ENCODE results near the gene KIAA0753. TPM values are rescaled to one million over a fixed set of nuclear protein-coding genes. Genes with fewer than 3 reads are reported as not detected.

Gene KIAA0753
- total and polyA plus RNA-seq, 2 of the 4 experiments (the other 2 are of a cell fraction): 10.2 to 17.6 TPM

DNA sequence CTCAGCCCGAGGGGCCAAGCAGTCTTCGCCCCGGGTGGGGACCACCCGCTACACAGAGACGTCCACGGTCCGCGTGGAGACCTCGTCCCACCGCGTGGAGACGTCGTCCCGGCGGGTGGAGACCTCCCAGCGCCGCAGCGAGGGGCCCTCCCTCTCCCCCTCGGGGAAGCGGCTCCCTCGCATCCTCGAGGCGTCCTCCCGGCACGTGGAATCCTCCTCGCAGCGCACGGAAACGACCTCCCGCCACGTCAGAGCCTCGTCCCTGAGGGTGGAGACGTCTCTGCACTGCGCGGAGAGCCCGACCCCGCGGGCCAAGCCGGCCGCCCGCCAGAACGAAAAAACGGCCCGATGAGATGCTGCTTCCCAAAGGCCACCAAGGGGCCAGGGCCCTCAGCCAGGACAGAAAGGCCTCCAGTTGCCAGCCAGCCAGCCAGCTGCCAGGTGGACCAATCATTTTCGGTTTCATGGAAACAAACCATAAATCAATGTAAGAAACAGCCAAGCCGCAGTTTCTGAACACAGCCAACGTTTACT, 11.5 kb upstream of the KIAA0753 start (continued):
- no peak for TF ChIP-seq FOS (IDR thresholded peaks at IDR 0.05; ENCODE audit: low read depth, low read length)
- no peak for TF ChIP-seq CEBPB (IDR thresholded peaks at IDR 0.05; ENCODE audit: low read depth, low read length)
- TF ChIP-seq MXI1 (IDR thresholded peaks at IDR 0.05; ENCODE audit: borderline replicate concordance, low read depth, low read length): no peak
- TF ChIP-seq RCOR1 (IDR thresholded peaks at IDR 0.05; ENCODE audit: insufficient replicate concordance, low read length): no peak
- TF ChIP-seq CHD1 (IDR thresholded peaks at IDR 0.05; ENCODE audit: low read depth, low read length): no peak
- no peak for TF ChIP-seq BHLHE40 (IDR thresholded peaks at IDR 0.05; ENCODE audit: low read depth, low read length)

- H4K5ac ChIP-seq (ENCODE audit: low read depth, low read length): peak within 1 kb of the TSS; percentile 85
- no TSS peak for BruUV-seq (replicated peaks)
- H3K14ac ChIP-seq (replicated peaks; ENCODE audit: low read depth, low read length): peak within 1 kb of the TSS; percentile 89
- H3K4me1 ChIP-seq (ENCODE audit: control insufficient read depth, insufficient read depth, low read length): 0 out of 2 replicates have a peak, but pooled peaks cover 6% of the 10 kb centered on the region
- H3K4me2 ChIP-seq (ENCODE audit: low read depth, low read length): peak within 1 kb of the TSS; percentile 92
- 2% methylated on average over 9 of the region's 35 CpGs; no CpG with 5 or more reads in 1 of the 2 experiments for WGBS, 2 experiments (ENCODE audit: extremely low coverage in 2 of 2, insufficient read length in 1 of 2)
- peaks cover 20% of the 10 kb centered on the region for H3K27me3 ChIP-seq (ENCODE audit: control insufficient read depth, insufficient read depth, low read length)
- H4K20me1 ChIP-seq (ENCODE audit: insufficient read depth, low read length): peaks cover 11% of the 10 kb centered on the region
- peak; percentile 98 for ATAC-seq (ENCODE audit: low read depth)
- H4K91ac ChIP-seq (ENCODE audit: insufficient read depth, low read depth, low read length): peak within 1 kb of the TSS; percentile 72
- peak within 1 kb of the TSS; percentile 73 for H3K27ac ChIP-seq (ENCODE audit: insufficient read depth, low read length)
- H2BK120ac ChIP-seq (ENCODE audit: low read depth, low read length): peak within 1 kb of the TSS; percentile 65
- peak within 1 kb of the TSS; percentile 88 for H3K9ac ChIP-seq (ENCODE audit: low read depth, low read length)
- H2AFZ ChIP-seq (replicated peaks; ENCODE audit: low read length, poor library complexity): peak within 1 kb of the TSS; percentile 99
- dilution Hi-C loops (cut with HindIII; ENCODE audit: low sequenced_read_pairs, unreplicated experiment): no loop called here
- peak within 1 kb of the TSS; percentile 72 for H3K56ac ChIP-seq (ENCODE audit: extremely low read depth, insufficient read depth, low read length)
- DNase-seq: peak; percentile 85
- H3K18ac ChIP-seq (ENCODE audit: low read depth, low read length): peak within 1 kb of the TSS; percentile 64
- in situ Hi-C loops (cut with MboI; ENCODE audit: low sequenced_read_pairs): no loop called here
- ChIA-PET POLR2A (ENCODE audit: unreplicated experiment) (no interaction called here), CTCF (no interaction called here)
- H3K4ac ChIP-seq (ENCODE audit: low read depth, low read length): peak within 1 kb of the TSS; percentile 84
- H2BK20ac ChIP-seq (ENCODE audit: low read depth, low read length): no peak within 1 kb of the TSS
- peak within 1 kb of the TSS; percentile 30 to 98 for H4K8ac ChIP-seq (ENCODE audit: low read depth in 2 of 2, low read length in 2 of 2)
- peak within 1 kb of the TSS; percentile 90 for H3K4me3 ChIP-seq (ENCODE audit: insufficient read depth, low read depth, low read length)
- peaks cover 9 to 34% of the 10 kb centered on the region in 2 experiments; a peak in 3 of 4 replicates for H3K79me1 ChIP-seq (ENCODE audit: low read depth in 1 of 2, low read length in 2 of 2)
- no peaks in the 10 kb centered on the region; the same call in 1 of the 2 replicates for H3K9me3 ChIP-seq (ENCODE audit: control insufficient read depth, insufficient read depth, low read length)
- peak within 1 kb of the TSS; percentile 92 for H2AK9ac ChIP-seq (replicated peaks; ENCODE audit: low read depth, low read length, poor library complexity)
- peaks cover 8% of the 10 kb centered on the region; the same call in 1 of the 2 replicates for H3K9me1 ChIP-seq (ENCODE audit: insufficient read depth, low read length)
- H2BK15ac ChIP-seq (ENCODE audit: low read depth, low read length): no peak within 1 kb of the TSS; the same call in 2 of the 3 replicates
- H2BK5ac ChIP-seq (ENCODE audit: low read depth, low read length, poor library complexity, severe bottlenecking): peak within 1 kb of the TSS; percentile 44
- peak within 1 kb of the TSS; percentile 88 for H2AK5ac ChIP-seq (ENCODE audit: low read depth, low read length)
- H3K36me3 ChIP-seq (ENCODE audit: control insufficient read depth, insufficient read depth, low read length): peaks cover 6% of the 10 kb centered on the region
- peak within 1 kb of the TSS; percentile 68 for H3K23ac ChIP-seq (ENCODE audit: low read depth, low read length)
- intact Hi-C loops (cut with micrococcal nuclease): loop anchor here (10.0 kb wide), 1 partner anchor 1067 kb away; the partner anchor contains the start of gene NLRP1
- TF ChIP-seq CHD1 (IDR thresholded peaks at IDR 0.05; ENCODE audit: low read depth, low read length): no peak
- TF ChIP-seq RAD21 (IDR thresholded peaks at IDR 0.05; ENCODE audit: low read length): no peak
- TF ChIP-seq, protein P1, sequence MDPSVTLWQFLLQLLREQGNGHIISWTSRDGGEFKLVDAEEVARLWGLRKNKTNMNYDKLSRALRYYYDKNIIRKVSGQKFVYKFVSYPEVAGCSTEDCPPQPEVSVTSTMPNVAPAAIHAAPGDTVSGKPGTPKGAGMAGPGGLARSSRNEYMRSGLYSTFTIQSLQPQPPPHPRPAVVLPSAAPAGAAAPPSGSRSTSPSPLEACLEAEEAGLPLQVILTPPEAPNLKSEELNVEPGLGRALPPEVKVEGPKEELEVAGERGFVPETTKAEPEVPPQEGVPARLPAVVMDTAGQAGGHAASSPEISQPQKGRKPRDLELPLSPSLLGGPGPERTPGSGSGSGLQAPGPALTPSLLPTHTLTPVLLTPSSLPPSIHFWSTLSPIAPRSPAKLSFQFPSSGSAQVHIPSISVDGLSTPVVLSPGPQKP (IDR thresholded peaks at IDR 0.05; ENCODE audit: borderline replicate concordance, low read depth, low read length): no peak
- no peak for TF ChIP-seq CEBPB (IDR thresholded peaks at IDR 0.05; ENCODE audit: low read depth, low read length)
- peak; percentile 90 for TF ChIP-seq POLR2A (IDR thresholded peaks at IDR 0.05; ENCODE audit: low read depth, low read length)
- TF ChIP-seq FOS (IDR thresholded peaks at IDR 0.05; ENCODE audit: low read depth, low read length): no peak
- TF ChIP-seq, protein P2, sequence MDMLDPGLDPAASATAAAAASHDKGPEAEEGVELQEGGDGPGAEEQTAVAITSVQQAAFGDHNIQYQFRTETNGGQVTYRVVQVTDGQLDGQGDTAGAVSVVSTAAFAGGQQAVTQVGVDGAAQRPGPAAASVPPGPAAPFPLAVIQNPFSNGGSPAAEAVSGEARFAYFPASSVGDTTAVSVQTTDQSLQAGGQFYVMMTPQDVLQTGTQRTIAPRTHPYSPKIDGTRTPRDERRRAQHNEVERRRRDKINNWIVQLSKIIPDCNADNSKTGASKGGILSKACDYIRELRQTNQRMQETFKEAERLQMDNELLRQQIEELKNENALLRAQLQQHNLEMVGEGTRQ (IDR thresholded peaks at IDR 0.05; ENCODE audit: low read depth, low read length): no peak
- TF ChIP-seq RCOR1 (IDR thresholded peaks at IDR 0.05; ENCODE audit: insufficient replicate concordance, low read length): no peak
- TF ChIP-seq SMC3 (IDR thresholded peaks at IDR 0.05; ENCODE audit: low read depth, low read length): no peak
Observed at GRCh38 chr17:6651354-6651918, 10.9 kb upstream of the KIAA0753 start, which contains the start of the genes C17orf100 and MED31. Gene C17orf100 (plus strand): TSS chr17:6651762. CDS start chr17:6651914, 152 bp downstream. Gene MED31 (minus strand): TSS chr17:6651605. CDS start chr17:6651528, 77 bp downstream.
